Liver (tissue), 3 donors: ENCODE results near the gene C11orf68.

Experiments used
- CTCF ChIP-seq: fragments of 150-350 bp; IDR thresholded peaks from 2 replicates; pipeline ENCODE4 v1.5.1; 2017; ENCODE audit warnings: improper control_type of control experiment, low read depth, low read length; ENCODE audit not compliant: missing input control
- TAF1 ChIP-seq: conservative IDR thresholded peaks from 2 replicates; pipeline ENCODE4 v1.6.1; 2016; ENCODE audit warnings: antibody characterized with exemption, mild to moderate bottlenecking
- YY1 ChIP-seq: IDR thresholded peaks from 2 replicates; pipeline ENCODE4 v1.6.1; 2016; ENCODE audit warnings: antibody characterized with exemption, mild to moderate bottlenecking
- donor health status: healthy.
- donor health status: healthy.

GRCh38 chr11:65899356-65900124 lies 19.3 kb downstream of the C11orf68 start:
- TF ChIP-seq YY1 = no peak
- no peak for TF ChIP-seq TAF1
- TF ChIP-seq CTCF = no peak
